Osteocyte (in vitro differentiated cells): ENCODE measurements around the gene ECHS1. TPM values are rescaled to one million over a fixed set of nuclear protein-coding genes. Genes with fewer than 3 reads are reported as not detected.
A peak's percentile ranks its signal among the peaks of the same experiment; 100 is the strongest.

Source experiments
- DNase-seq: peaks from one replicate; pipeline ENCODE4 v3.0.0; 2021; ENCODE audit warnings: mixed read lengths; ENCODE audit not compliant: unreplicated experiment; ENCODE audit errors: extremely low spot score
- H3K27ac Mint-ChIP-seq: one replicate; pipeline ENCODE4 v1.8.0; 2021; ENCODE audit warnings: mild to moderate bottlenecking, mixed read lengths; ENCODE audit not compliant: unreplicated experiment
- H3K27me3 Mint-ChIP-seq: one replicate; pipeline ENCODE4 v1.8.0; 2021; ENCODE audit warnings: mixed read lengths; ENCODE audit not compliant: unreplicated experiment
- H3K36me3 Mint-ChIP-seq: one replicate; pipeline ENCODE4 v1.8.0; 2021; ENCODE audit warnings: mixed read lengths; ENCODE audit not compliant: unreplicated experiment
- H3K4me1 Mint-ChIP-seq: one replicate; pipeline ENCODE4 v1.8.0; 2021; ENCODE audit warnings: mixed read lengths; ENCODE audit not compliant: unreplicated experiment
- H3K4me3 Mint-ChIP-seq: one replicate; pipeline ENCODE4 v1.8.0; 2021; ENCODE audit warnings: mild to moderate bottlenecking, moderate library complexity, mixed read lengths; ENCODE audit not compliant: unreplicated experiment
- H3K9me3 Mint-ChIP-seq: one replicate; pipeline ENCODE4 v1.8.0; 2021; ENCODE audit warnings: mixed read lengths; ENCODE audit not compliant: unreplicated experiment
- CTCF ChIP-seq: fragments of 200-600 bp; sonication (generic); IDR thresholded peaks from 2 replicates; pipeline ENCODE4 v1.5.0; 2021; ENCODE audit warnings: antibody characterized with exemption, mild to moderate bottlenecking, moderate library complexity
- long read RNA-seq: library from polyadenylated mRNA; unstranded; transcript quantifications from one replicate; pipeline ENCODE4 v2.0.0, GENCODE V29; 2021
- total RNA-seq: library from RNA; stranded (reverse); gene quantifications from 2 replicates; pipeline ENCODE4 v1.2.1, GENCODE V29; 2021

Gene ECHS1
- 62.9 and 65.1 TPM in 2 replicates for total RNA-seq
- long read RNA-seq, transcript ECHS1-201 (8 exons, 1,617 nt): major isoform, 573 of 588 reads
- long read RNA-seq, partial matches to known transcripts: 5 of 588 reads
- long read RNA-seq, other reads (novel, unspliced or antisense): 10 of 588 reads

- Mint-ChIP-seq H3K4me3 (peak within 1 kb of the TSS; percentile 86), H3K27me3 (no peaks in the 10 kb centered on the region), H3K36me3 (peaks cover 12% of the 10 kb centered on the region), H3K27ac (peak within 1 kb of the TSS; percentile 87), H3K4me1 (peaks cover 12% of the 10 kb centered on the region), H3K9me3 (no peaks in the 10 kb centered on the region)
- peak; percentile 99 for DNase-seq
- TF ChIP-seq CTCF: no peak
Measured at GRCh38 chr10:133373174-133374090, at the start of gene ECHS1. ECHS1 (minus strand) TSS chr10:133373354; CDS start chr10:133373333, 21 bp downstream.

- peak overlapping the region; percentile 38 for H3K4me3 Mint-ChIP-seq
- H3K9me3 Mint-ChIP-seq: no peaks in the 10 kb centered on the region
- no peaks in the 10 kb centered on the region for H3K27me3 Mint-ChIP-seq
- peaks cover 8% of the 10 kb centered on the region for H3K36me3 Mint-ChIP-seq
- no peak overlapping the region for H3K27ac Mint-ChIP-seq
- peaks cover 4% of the 10 kb centered on the region for H3K4me1 Mint-ChIP-seq
- no peak for DNase-seq
- no peak for TF ChIP-seq CTCF
Measured at GRCh38 chr10:133422223-133422806, 49.2 kb upstream of the ECHS1 start.

- H3K4me1 Mint-ChIP-seq: peaks cover 4% of the 10 kb centered on the region
- no peak overlapping the region for H3K4me3 Mint-ChIP-seq
- H3K27ac Mint-ChIP-seq: no peak overlapping the region
- no peak for TF ChIP-seq CTCF
- DNase-seq: peak; percentile 78
- no peaks in the 10 kb centered on the region for H3K27me3 Mint-ChIP-seq
- H3K36me3 Mint-ChIP-seq: peaks cover 8% of the 10 kb centered on the region
- no peaks in the 10 kb centered on the region for H3K9me3 Mint-ChIP-seq
Measured at GRCh38 chr10:133421336-133422222, 48.4 kb upstream of the ECHS1 start.

GRCh38 chr10:133420579-133420978 is 47.4 kb upstream of the ECHS1 start:
- Mint-ChIP-seq H3K27me3 (no peaks in the 10 kb centered on the region), H3K9me3 (no peaks in the 10 kb centered on the region), H3K36me3 (peaks cover 12% of the 10 kb centered on the region), H3K27ac (no peak overlapping the region), H3K4me3 (no peak overlapping the region), H3K4me1 (peaks cover 4% of the 10 kb centered on the region)
- peak; percentile 81 for DNase-seq
- no peak for TF ChIP-seq CTCF
